ENCODE measurements around the gene RFLNA. TPM values are rescaled to one million over a fixed set of nuclear protein-coding genes. Genes with fewer than 3 reads are reported as not detected.

RFLNA gene
- total RNA-seq, 2 experiments from 2014 or later: not detected

GRCh38 chr12:124359671-124360581 is 65.0 kb downstream of the RFLNA start:
- H3K4me3 Mint-ChIP-seq: no peak overlapping the region

GRCh38 chr12:124361074-124361970 is 66.4 kb downstream of the RFLNA start:
- ChIA-PET POLR2A (no interaction called here), CTCF (interaction anchor here (1.1 kb wide), 1 partner anchor 534 kb away, joined by 3 read pairs; no protein-coding TSS in a partner anchor)
- no peaks in the 10 kb centered on the region for H3K4me1 Mint-ChIP-seq
- H3K27me3 Mint-ChIP-seq: no peaks in the 10 kb centered on the region
- no peak overlapping the region for H3K27ac Mint-ChIP-seq
- H3K4me3 Mint-ChIP-seq: no peak overlapping the region
- DNase-seq: no peak
- H3K9me3 Mint-ChIP-seq: no peaks in the 10 kb centered on the region
- H3K36me3 Mint-ChIP-seq (ENCODE audit: low read depth): peaks cover 15% of the 10 kb centered on the region

More at GRCh38 chr12:124359671-124360581, 65.0 kb downstream of the RFLNA start:
- H3K27ac Mint-ChIP-seq: no peak overlapping the region
- DNase-seq: no peak
- ChIA-PET CTCF (no interaction called here), POLR2A (no interaction called here)
- no peaks in the 10 kb centered on the region for H3K4me1 Mint-ChIP-seq
- no peaks in the 10 kb centered on the region for H3K27me3 Mint-ChIP-seq
- H3K9me3 Mint-ChIP-seq: no peaks in the 10 kb centered on the region
- H3K36me3 Mint-ChIP-seq (ENCODE audit: low read depth): peaks cover 19% of the 10 kb centered on the region

GRCh38 chr12:124361996-124362395 is 67.1 kb downstream of the RFLNA start:
- Mint-ChIP-seq H3K9me3 (no peaks in the 10 kb centered on the region), H3K27ac (no peak overlapping the region), H3K4me3 (no peak overlapping the region), H3K36me3 (ENCODE audit: low read depth) (peaks cover 15% of the 10 kb centered on the region), H3K4me1 (no peaks in the 10 kb centered on the region), H3K27me3 (no peaks in the 10 kb centered on the region)
- DNase-seq: no peak
- CTCF ChIA-PET: interaction anchor here (1.1 kb wide), 1 partner anchor 534 kb away, joined by 3 read pairs; no protein-coding TSS in a partner anchor
- POLR2A ChIA-PET: no interaction called here

- CTCF ChIA-PET: no interaction called here
- Mint-ChIP-seq H3K27me3 (no peaks in the 10 kb centered on the region), H3K27ac (no peak overlapping the region), H3K9me3 (no peaks in the 10 kb centered on the region), H3K4me3 (no peak overlapping the region), H3K4me1 (no peaks in the 10 kb centered on the region), H3K36me3 (ENCODE audit: low read depth) (peaks cover 6% of the 10 kb centered on the region)
- DNase-seq: no peak
- POLR2A ChIA-PET: no interaction called here
Observed at GRCh38 chr12:124363353-124363965, 68.6 kb downstream of the RFLNA start.

GRCh38 chr12:124364543-124364942 is 69.7 kb downstream of the RFLNA start:
- H3K4me1 Mint-ChIP-seq: no peaks in the 10 kb centered on the region
- ChIA-PET POLR2A (no interaction called here), CTCF (no interaction called here)
- peaks cover 2% of the 10 kb centered on the region for H3K36me3 Mint-ChIP-seq (ENCODE audit: low read depth)
- no peaks in the 10 kb centered on the region for H3K9me3 Mint-ChIP-seq
- no peak overlapping the region for H3K27ac Mint-ChIP-seq
- no peak overlapping the region for H3K4me3 Mint-ChIP-seq
- no peaks in the 10 kb centered on the region for H3K27me3 Mint-ChIP-seq
- DNase-seq: no peak
